ENCODE measurements around the gene IPCEF1.
A peak's percentile ranks its signal among the peaks of the same experiment; 100 is the strongest.

- TF ChIP-seq CTCF (IDR thresholded peaks at IDR 0.05) (peak in 2 of 3 experiments; percentile 43 to 54), POLR2A (IDR thresholded peaks at IDR 0.05) (no peak)
Observed at GRCh38 chr6:154276810-154277628, 79.6 kb downstream of the IPCEF1 start.
